ENCODE results near the gene MYBPHL.
A peak's percentile ranks its signal among the peaks of the same experiment; 100 is the strongest.

MYBPHL gene

DNA sequence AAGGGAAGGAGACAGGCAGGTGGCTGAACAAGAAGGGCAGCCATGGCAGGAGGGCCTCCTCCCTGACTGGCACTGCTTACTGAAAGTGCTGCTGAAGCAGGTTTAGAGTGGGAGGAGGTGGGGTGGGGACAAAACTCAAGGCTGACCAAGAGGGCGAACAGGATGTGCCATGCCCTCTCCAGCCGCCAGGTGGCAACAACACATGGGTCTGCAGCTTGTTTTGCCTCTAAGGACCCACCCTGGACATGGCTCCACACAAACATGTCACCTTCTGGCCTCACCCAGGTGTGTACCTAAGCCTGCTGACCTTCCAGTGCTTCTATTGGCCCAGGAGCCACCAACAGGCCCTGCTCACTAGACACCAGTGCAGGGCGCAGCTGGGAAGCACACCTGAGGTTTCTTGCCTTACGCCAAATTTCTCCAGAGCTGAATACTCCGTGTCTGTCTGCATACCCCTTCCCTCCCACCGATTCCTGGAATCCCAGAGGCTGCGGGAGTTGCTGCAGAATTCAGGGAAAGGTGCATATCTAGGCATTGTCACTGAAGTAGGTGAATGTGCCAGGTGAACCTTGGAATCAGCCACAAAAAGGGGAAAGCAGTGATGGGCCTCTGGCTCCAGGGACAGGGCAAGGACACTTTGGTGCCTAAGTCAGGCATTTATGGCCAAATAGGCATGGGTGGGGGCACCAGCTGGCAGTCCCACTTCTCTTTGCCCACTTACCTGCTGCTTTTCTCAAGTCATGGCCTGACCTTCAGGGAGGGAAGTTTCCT, 29.2 kb downstream of the MYBPHL start:
- peak overlapping the region; percentile 71 for H3K27ac ChIP-seq
- TF ChIP-seq CTCF (IDR thresholded peaks at IDR 0.05) (peak; percentile 91), ZFX (IDR thresholded peaks at IDR 0.05; ENCODE audit: borderline replicate concordance) (no peak)

DNA sequence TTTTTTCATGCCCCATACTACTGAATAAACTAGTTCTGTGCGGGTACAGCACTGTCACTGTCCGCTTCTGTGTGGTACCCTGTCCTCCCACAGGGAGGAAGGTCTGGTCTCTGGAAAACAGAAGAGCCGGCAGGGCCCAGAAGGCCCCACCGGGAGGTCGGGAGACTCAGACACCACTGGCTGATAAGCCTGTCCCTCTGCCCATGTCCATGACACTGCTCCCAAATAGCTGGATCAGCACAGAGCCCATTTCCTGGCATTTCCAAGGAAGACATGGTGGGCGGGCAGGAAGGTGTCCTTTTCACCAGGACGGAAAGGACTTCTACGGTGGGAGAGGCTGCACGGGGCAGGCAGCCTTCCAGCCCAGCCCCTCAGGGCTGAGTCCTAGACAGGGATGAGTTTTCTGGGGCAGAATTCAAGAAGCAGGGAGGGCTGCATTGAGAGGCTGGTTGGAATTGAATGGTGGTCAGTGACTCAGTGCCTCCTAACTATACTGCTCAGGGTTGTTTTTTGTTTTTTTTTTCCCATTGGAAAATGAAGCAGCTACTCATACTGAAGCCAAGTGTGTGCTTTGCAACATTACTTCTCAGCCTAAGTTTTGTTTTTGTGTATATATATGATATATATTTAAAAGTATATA, 31.0 kb downstream of the MYBPHL start:
- H3K27ac ChIP-seq: peak overlapping the region; percentile 46
- TF ChIP-seq ZFX (IDR thresholded peaks at IDR 0.05; ENCODE audit: borderline replicate concordance) (no peak), CTCF (IDR thresholded peaks at IDR 0.05) (no peak)

DNA sequence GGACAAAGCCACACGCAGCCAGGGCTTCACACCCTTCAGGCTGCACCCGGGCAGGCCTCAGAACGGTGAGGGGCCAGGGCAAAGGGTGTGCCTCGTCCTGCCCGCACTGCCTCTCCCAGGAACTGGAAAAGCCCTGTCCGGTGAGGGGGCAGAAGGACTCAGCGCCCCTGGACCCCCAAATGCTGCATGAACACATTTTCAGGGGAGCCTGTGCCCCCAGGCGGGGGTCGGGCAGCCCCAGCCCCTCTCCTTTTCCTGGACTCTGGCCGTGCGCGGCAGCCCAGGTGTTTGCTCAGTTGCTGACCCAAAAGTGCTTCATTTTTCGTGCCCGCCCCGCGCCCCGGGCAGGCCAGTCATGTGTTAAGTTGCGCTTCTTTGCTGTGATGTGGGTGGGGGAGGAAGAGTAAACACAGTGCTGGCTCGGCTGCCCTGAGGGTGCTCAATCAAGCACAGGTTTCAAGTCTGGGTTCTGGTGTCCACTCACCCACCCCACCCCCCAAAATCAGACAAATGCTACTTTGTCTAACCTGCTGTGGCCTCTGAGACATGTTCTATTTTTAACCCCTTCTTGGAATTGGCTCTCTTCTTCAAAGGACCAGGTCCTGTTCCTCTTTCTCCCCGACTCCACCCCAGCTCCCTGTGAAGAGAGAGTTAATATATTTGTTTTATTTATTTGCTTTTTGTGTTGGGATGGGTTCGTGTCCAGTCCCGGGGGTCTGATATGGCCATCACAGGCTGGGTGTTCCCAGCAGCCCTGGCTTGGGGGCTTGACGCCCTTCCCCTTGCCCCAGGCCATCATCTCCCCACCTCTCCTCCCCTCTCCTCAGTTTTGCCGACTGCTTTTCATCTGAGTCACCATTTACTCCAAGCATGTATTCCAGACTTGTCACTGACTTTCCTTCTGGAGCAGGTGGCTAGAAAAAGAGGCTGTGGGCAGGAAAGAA, 32.0 kb downstream of the MYBPHL start:
- peak overlapping the region; percentile 46 for H3K27ac ChIP-seq
- TF ChIP-seq CTCF (IDR thresholded peaks at IDR 0.05) (no peak), ZFX (IDR thresholded peaks at IDR 0.05; ENCODE audit: borderline replicate concordance) (no peak)

GRCh38 chr1:109273570-109274288, 33.1 kb downstream of the MYBPHL start:
- no peak for TF ChIP-seq CTCF (IDR thresholded peaks at IDR 0.05)
- no peak overlapping the region for H3K27ac ChIP-seq

DNA sequence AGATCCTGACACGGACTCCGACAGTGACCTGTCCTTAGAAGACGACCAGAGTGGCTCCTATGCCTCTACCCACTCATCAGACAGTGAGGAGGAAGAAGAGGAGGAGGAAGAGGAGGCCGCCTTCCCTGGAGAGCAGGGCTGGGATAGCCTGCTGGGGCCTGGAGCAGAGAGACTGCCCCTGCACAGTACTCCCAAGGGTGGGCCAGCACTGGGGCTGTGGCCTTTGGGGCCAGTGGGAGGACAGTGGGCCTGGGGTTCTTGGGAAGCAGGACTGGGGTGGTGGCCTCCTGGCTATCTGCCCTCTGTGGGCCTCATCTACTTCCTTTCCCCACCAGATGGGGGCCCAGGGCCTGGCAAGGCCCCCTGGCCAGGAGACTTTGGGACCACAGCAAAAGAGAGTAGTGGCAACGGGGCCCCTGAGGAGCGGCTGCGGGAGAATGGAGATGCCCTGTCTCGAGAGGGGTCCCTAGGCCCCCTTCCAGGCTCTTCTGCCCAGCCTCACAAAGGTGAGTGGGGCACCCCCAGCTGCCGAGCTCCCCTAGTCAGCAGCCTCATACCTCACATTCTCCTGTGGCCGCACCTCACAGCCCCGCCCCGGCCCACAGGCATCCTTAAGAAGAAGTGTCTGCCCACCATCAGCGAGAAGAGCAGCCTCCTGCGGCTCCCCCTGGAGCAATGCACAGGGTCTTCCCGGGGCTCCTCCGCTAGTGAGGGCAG, 33.8 kb downstream of the MYBPHL start:
- no peak overlapping the region for H3K27ac ChIP-seq
- TF ChIP-seq ZFX (IDR thresholded peaks at IDR 0.05; ENCODE audit: borderline replicate concordance): no peak
- TF ChIP-seq CTCF (IDR thresholded peaks at IDR 0.05): no peak

GRCh38 chr1:109272021-109272799, 34.6 kb downstream of the MYBPHL start:
- no peak overlapping the region for H3K27ac ChIP-seq
- no peak for TF ChIP-seq CTCF (IDR thresholded peaks at IDR 0.05)
- TF ChIP-seq ZFX (IDR thresholded peaks at IDR 0.05; ENCODE audit: borderline replicate concordance): no peak

All from 22Rv1 (cell line).